Stimulated activated memory B cell treated with anti-CD40 and anti-IgM and Interleukin-4, amounts not matched to agents 10 μg/mL and 1 μg/mL and 100 μg/mL, for 72 hours (primary cell): ENCODE measurements around the gene HSPA8.

Source experiments
- ATAC-seq: fragments of 150-1000 bp; cut with Tn5 transposase; 2 replicates; pipeline ENCODE4 v1.10.0; 2021
- H3K27ac Mint-ChIP-seq: one replicate; pipeline ENCODE4 v1.8.0; 2022; ENCODE audit warnings: mild to moderate bottlenecking, mixed read lengths
- H3K27me3 Mint-ChIP-seq: one replicate; pipeline ENCODE4 v1.8.0; 2022; ENCODE audit warnings: mixed read lengths
- H3K36me3 Mint-ChIP-seq: one replicate; pipeline ENCODE4 v1.8.0; 2022; ENCODE audit warnings: mixed read lengths
- H3K4me1 Mint-ChIP-seq: one replicate; pipeline ENCODE4 v1.8.0; 2022; ENCODE audit warnings: mixed read lengths
- H3K4me3 Mint-ChIP-seq: one replicate; pipeline ENCODE4 v1.8.0; 2022; ENCODE audit warnings: mild to moderate bottlenecking, moderate library complexity, mixed read lengths
- H3K9me3 Mint-ChIP-seq: one replicate; pipeline ENCODE4 v1.8.0; 2022; ENCODE audit warnings: mixed read lengths

Gene HSPA8

GRCh38 chr11:123084454-123084853, 22.5 kb upstream of the HSPA8 start:
- Mint-ChIP-seq H3K9me3 (peaks cover 3% of the 10 kb centered on the region), H3K36me3 (no peaks in the 10 kb centered on the region), H3K4me3 (no peak overlapping the region), H3K27ac (no peak overlapping the region), H3K4me1 (no peaks in the 10 kb centered on the region), H3K27me3 (no peaks in the 10 kb centered on the region)
- no peak for ATAC-seq

DNA sequence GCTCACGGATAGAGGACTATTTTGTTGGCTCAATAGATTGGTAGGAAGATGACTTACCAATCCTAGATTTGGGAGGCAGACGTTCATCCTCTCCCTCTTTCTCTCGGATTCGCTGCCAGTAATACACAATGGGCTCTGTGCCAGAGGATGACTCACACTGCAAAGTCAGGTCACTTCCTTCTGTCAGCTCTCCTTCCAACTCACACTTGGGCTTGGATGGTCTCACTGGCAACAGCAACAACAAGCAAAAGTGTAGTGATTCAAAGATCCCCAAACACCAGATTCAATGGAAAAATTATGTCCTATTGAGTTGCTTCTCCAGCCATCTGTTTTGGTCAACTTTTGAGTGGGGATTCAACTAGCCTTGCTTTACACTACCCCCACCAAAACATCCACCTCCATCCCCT, 21.7 kb upstream of the HSPA8 start:
- H3K27ac Mint-ChIP-seq, result no peak overlapping the region
- H3K36me3 Mint-ChIP-seq, result no peaks in the 10 kb centered on the region
- H3K4me1 Mint-ChIP-seq, result no peaks in the 10 kb centered on the region
- no peak for ATAC-seq
- H3K27me3 Mint-ChIP-seq, result no peaks in the 10 kb centered on the region
- no peak overlapping the region for H3K4me3 Mint-ChIP-seq
- peaks cover 3% of the 10 kb centered on the region for H3K9me3 Mint-ChIP-seq

DNA sequence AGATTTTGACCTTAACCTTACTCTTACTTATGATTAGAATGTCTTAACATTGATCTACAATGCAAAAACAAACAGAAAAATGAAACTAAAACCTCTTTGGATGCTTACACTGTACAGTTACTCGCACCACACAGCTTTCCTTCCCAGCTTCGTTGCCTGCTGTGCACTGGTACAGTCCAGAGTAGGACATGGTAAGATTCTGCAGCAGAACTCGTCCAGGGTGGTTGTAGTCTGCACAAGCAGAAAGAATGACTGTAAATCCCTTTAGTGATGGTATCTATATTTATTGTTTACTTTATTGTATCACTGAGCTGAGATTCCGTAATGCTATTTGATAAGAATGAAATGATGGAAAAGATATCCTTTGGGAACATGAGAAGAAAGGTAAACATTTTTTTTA, 21.0 kb upstream of the HSPA8 start:
- ATAC-seq, result no peak
- no peaks in the 10 kb centered on the region for H3K36me3 Mint-ChIP-seq

GRCh38 chr11:123080015-123080414, 18.1 kb upstream of the HSPA8 start:
- Mint-ChIP-seq H3K4me1 (no peaks in the 10 kb centered on the region), H3K27ac (no peak overlapping the region), H3K9me3 (peaks cover 3% of the 10 kb centered on the region), H3K27me3 (no peaks in the 10 kb centered on the region), H3K36me3 (no peaks in the 10 kb centered on the region), H3K4me3 (no peak overlapping the region)
- no peak for ATAC-seq

More for the DNA sequence above, 21.0 kb upstream of the HSPA8 start:
- peaks cover 3% of the 10 kb centered on the region for H3K9me3 Mint-ChIP-seq
- H3K4me3 Mint-ChIP-seq, result no peak overlapping the region
- H3K27ac Mint-ChIP-seq, result no peak overlapping the region
- H3K27me3 Mint-ChIP-seq, result no peaks in the 10 kb centered on the region
- H3K4me1 Mint-ChIP-seq, result no peaks in the 10 kb centered on the region

DNA sequence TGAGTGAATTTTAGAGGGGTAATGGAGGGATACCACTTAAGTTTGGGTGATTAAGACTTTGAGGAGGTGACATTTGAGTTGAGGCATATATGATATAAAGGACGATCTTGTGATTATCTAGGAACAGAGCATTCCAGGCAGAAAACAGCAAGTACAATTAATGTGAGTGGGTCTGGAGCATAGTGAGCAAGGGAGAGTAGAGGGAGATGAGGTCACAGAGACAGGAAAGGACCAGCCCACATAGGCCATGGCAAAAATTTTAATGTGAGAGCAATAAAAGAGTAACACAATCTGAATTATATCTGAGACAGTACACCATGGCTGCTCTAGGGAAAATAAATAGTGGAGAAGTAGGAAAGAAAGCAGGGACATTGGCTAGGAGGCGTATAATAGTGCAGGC, 14.5 kb upstream of the HSPA8 start:
- H3K9me3 Mint-ChIP-seq, result no peaks in the 10 kb centered on the region
- H3K4me1 Mint-ChIP-seq, result peaks cover 13% of the 10 kb centered on the region
- H3K36me3 Mint-ChIP-seq, result no peaks in the 10 kb centered on the region
- H3K27ac Mint-ChIP-seq, result no peak overlapping the region
- H3K4me3 Mint-ChIP-seq, result no peak overlapping the region
- no peaks in the 10 kb centered on the region for H3K27me3 Mint-ChIP-seq
- ATAC-seq, result no peak

GRCh38 chr11:123073343-123074057, 11.6 kb upstream of the HSPA8 start:
- ATAC-seq, result no peak
- no peak overlapping the region for H3K4me3 Mint-ChIP-seq
- peaks cover 39% of the 10 kb centered on the region for H3K4me1 Mint-ChIP-seq
- no peaks in the 10 kb centered on the region for H3K9me3 Mint-ChIP-seq
- H3K27ac Mint-ChIP-seq, result peak overlapping the region; percentile 88
- H3K36me3 Mint-ChIP-seq, result no peaks in the 10 kb centered on the region
- H3K27me3 Mint-ChIP-seq, result no peaks in the 10 kb centered on the region

DNA sequence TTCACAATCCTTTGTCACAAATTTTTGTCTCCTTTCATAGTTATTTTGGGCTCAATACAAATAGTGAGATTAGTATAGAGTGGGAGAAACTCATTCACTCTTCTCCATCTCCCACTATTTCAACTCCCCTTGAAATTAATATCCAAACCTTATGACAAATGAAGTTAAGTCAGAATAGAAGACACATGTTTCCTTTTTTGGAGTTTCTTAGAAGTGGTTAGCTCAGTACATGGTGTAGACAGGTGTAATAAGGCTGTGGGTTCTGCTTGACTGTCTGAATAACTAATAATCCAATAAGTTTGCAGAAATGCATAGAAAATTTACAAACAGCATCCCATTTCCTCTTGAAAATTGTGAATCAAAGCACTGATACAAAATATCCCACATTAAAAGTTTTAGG, 10.8 kb upstream of the HSPA8 start:
- Mint-ChIP-seq H3K4me1 (peaks cover 42% of the 10 kb centered on the region), H3K4me3 (no peak overlapping the region), H3K9me3 (no peaks in the 10 kb centered on the region), H3K27ac (peak overlapping the region; percentile 88), H3K36me3 (no peaks in the 10 kb centered on the region), H3K27me3 (no peaks in the 10 kb centered on the region)
- ATAC-seq, result no peak

- Mint-ChIP-seq H3K27me3 (no peaks in the 10 kb centered on the region), H3K4me1 (peaks cover 42% of the 10 kb centered on the region), H3K4me3 (no peak overlapping the region), H3K9me3 (no peaks in the 10 kb centered on the region), H3K36me3 (no peaks in the 10 kb centered on the region), H3K27ac (peak overlapping the region; percentile 88)
- ATAC-seq, result no peak
Observed at GRCh38 chr11:123072332-123072761, 10.4 kb upstream of the HSPA8 start.

GRCh38 chr11:123069908-123070821, 8.2 kb upstream of the HSPA8 start:
- peak; percentile 77 for ATAC-seq
- Mint-ChIP-seq H3K4me3 (peak overlapping the region; percentile 62), H3K4me1 (peaks cover 52% of the 10 kb centered on the region)

DNA sequence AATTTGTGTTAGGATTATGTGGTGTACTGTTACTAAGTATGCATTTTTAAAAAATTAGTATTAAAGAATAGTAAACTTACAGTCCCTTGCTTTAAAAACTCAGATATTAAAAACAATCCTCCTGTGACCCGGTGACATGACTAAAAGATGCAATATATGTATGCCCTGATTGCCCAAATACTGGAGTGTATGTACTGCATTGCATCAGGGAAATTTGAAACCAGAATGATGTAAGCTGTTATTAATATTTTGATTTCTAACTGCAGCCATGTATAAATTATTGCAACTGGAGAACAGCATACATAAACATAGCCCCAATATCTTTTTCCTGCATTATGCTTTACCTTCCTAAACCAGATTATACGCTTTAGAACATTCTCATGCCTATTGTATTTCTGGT, 3.7 kb upstream of the HSPA8 start:
- Mint-ChIP-seq H3K4me1 (peaks cover 57% of the 10 kb centered on the region), H3K4me3 (no peak overlapping the region)
- ATAC-seq, result no peak

More at GRCh38 chr11:123069908-123070821, 8.2 kb upstream of the HSPA8 start:
- Mint-ChIP-seq H3K9me3 (no peaks in the 10 kb centered on the region), H3K36me3 (no peaks in the 10 kb centered on the region), H3K27ac (peak overlapping the region; percentile 88), H3K27me3 (no peaks in the 10 kb centered on the region)

DNA sequence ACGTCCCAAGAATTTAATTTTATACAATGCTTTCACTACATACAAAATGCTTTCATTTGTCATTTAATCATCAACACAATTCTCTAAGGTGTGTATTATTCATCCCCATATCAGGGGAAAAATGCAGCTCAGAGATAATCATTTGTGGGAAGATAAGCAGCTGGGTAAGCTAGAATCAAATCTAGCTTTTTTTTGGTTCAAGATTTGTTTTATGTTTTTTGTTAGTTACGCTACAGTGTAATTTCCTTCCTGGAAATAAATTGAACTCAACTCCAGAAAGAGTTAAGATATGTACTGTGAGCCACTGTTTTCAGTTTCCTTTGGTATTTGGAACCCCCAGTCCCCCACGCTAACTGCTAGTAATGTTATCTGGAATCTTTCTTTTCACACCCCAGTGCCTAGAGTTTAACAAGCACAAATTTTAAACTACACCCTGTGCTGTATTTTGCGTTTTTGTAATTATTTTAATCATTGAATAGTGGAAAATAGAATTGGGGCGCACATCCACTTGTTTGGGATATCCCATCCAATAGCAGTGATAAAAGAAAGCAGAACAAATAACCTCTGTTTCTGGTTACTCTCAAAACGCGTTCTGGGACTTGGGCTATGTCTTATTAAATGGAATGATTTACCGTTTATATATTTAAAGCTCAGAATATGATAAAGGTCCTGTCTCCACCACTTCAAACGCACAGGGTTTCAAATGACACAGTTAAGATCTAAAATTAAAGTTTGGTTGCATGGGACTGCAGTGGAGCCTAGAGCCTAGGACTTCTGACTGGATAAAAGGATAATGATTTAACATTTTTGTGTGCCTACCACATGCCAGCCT, 2.1 kb upstream of the HSPA8 start:
- Mint-ChIP-seq H3K4me1 (peaks cover 60% of the 10 kb centered on the region), H3K4me3 (peak overlapping the region; percentile 93), H3K27me3 (no peaks in the 10 kb centered on the region), H3K27ac (peak overlapping the region; percentile 100), H3K9me3 (no peaks in the 10 kb centered on the region), H3K36me3 (peaks cover 30% of the 10 kb centered on the region)
- no peak for ATAC-seq

More for the DNA sequence above, 3.7 kb upstream of the HSPA8 start:
- Mint-ChIP-seq H3K9me3 (no peaks in the 10 kb centered on the region), H3K27ac (peak overlapping the region; percentile 100), H3K36me3 (peaks cover 14% of the 10 kb centered on the region), H3K27me3 (no peaks in the 10 kb centered on the region)

DNA sequence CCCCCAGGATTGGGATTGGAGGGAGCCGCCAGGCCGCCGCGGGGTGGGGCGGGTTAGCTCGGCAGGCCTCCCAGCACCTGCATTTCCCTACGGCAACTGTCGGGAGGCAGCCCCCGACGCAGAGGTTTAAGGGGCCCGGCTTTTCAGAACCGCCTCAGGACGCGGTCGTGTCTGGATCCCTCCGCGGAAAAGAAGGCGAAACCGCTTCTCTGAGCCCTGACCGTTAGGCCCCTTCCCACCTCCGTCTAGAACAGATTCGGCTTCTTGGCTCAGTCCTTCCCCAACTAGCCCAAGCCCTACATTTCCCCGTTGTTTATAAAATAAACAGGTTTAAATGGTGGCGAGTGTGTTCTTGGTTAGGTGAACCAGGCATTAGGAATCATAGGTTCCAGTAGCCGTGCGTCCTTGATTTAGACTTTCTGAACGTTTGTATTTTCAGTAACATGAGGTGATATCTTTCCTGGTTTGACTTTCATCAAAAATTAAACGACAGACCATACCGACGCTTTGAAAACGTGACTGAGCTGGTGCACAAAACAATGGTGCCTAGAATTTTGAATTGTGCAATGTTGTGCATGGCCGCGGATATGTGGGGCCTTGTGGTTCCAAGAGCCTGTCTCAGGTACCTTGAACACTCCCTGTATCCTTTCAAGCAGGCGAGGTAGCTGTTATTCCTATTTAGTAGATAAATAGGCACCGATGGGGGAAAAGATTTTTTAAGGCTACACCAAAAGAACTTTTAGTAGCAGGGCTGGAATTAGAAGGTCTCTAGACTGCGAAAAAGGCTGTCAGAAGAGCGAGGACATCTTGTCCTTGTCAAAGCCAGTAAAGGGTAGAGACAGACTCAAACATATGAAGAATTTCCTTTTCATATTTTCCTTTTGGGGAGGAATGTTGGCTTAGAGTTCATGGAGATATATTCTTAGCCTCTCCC, 1.2 kb upstream of the HSPA8 start:
- peak; percentile 25 for ATAC-seq

GRCh38 chr11:123062158-123062891, 389 bp upstream of the HSPA8 start:
- Mint-ChIP-seq H3K27ac (peak overlapping the region; percentile 100), H3K4me1 (peaks cover 69% of the 10 kb centered on the region), H3K36me3 (peaks cover 47% of the 10 kb centered on the region), H3K9me3 (no peaks in the 10 kb centered on the region), H3K27me3 (no peaks in the 10 kb centered on the region), H3K4me3 (peak overlapping the region; percentile 93)
- ATAC-seq, result peak; percentile 96

More for the DNA sequence above, 1.2 kb upstream of the HSPA8 start:
- Mint-ChIP-seq H3K4me3 (peak overlapping the region; percentile 93), H3K27ac (peak overlapping the region; percentile 100), H3K4me1 (peaks cover 60% of the 10 kb centered on the region), H3K9me3 (no peaks in the 10 kb centered on the region), H3K27me3 (no peaks in the 10 kb centered on the region), H3K36me3 (peaks cover 39% of the 10 kb centered on the region)
